ENCODE measurements around the gene CHMP5.
"Not testable (repeated sequence)": the region's sequence is repeated elsewhere in the genome, so short reads cannot be mapped to it uniquely, and the experiment has no call there.

GRCh38 chr9:33317136-33317535, 52.3 kb downstream of the CHMP5 start:
- not testable (repeated sequence) for TF ChIP-seq CTCF, POLR2A, EP300 (IDR thresholded peaks at IDR 0.05)

All from sigmoid colon (tissue), 4 donors.